K562 (cell line): ENCODE data around the gene AREL1. TPM values are rescaled to one million over a fixed set of nuclear protein-coding genes. Genes with fewer than 3 reads are reported as not detected.

Source experiments
- ATAC-seq: fragments of 200-7000 bp; cut with Tn5 transposase; 3 replicates; pipeline ENCODE4 v1.9.1; 2020; ENCODE audit warnings: moderate library complexity
- BruUV-seq: library from RNA; stranded (reverse); fragments of 400-500 nt; replicated peaks from 2 replicates; lab custom pipeline; 2021; lab: Mats Ljungman, UMichigan
- CTCF ChIA-PET: fragments of 300-600 bp; formaldehyde crosslinking; extraction: SDS; loops from one replicate; lab custom pipeline; 2021; ENCODE audit warnings: low intra/inter-chr PET ratio; lab: Yijun Ruan, JAX
- POLR2A ChIA-PET: fragments of 300-600, 350-650 bp; sonication (Branson Sonifier 250); formaldehyde crosslinking; extraction: SDS; loops from one replicate; lab custom pipeline; 2021; ENCODE audit warnings: antibody characterized with exemption, inconsistent platforms; lab: Yijun Ruan, JAX
- DNase-seq, 4 experiments: peaks; one replicate each; pipeline versions ENCODE4 v3.0.0 to v3.0.0-alpha.2; 2011 to 2018; ENCODE audit warnings: low spot score in 3 of 4, mixed read lengths in 3 of 4; ENCODE audit errors: extremely low read depth in 1 of 4
- FAIRE-seq: peaks from 2 replicates; lab custom pipeline; 2011; peaks lifted over from hg19 to GRCh38; lab: Jason Lieb, UNC
- H2AFZ ChIP-seq: 2 replicates; pipeline ENCODE4 v1.6.0; 2011; ENCODE audit warnings: low read depth, low read length, control low read depth, inconsistent platforms
- H3K27ac ChIP-seq: fragments of 200-600 bp; 3 replicates; pipeline ENCODE4 v1.8.0; 2011; ENCODE audit warnings: low read depth, mild to moderate bottlenecking, control low read depth, inconsistent platforms, low read length, moderate library complexity, mixed read lengths; ENCODE audit errors: extremely low read depth
- H3K27me3 ChIP-seq, 2 experiments: fragments of 300-600 bp in 1 of 2; 2 replicates in 1 of 2; 3 replicates in 1 of 2; pipeline versions ENCODE4 v1.6.0 to v1.8.0; 2011; ENCODE audit warnings: inconsistent platforms in 2 of 2, low read length in 2 of 2, mild to moderate bottlenecking in 1 of 2, mixed read lengths in 1 of 2, moderate library complexity in 1 of 2; ENCODE audit not compliant: control insufficient read depth in 2 of 2, insufficient read depth in 2 of 2
- H3K36me3 ChIP-seq: fragments of 300-600 bp; 3 replicates; pipeline ENCODE4 v1.8.0; 2011; ENCODE audit warnings: mild to moderate bottlenecking, low read length, inconsistent platforms; ENCODE audit not compliant: control insufficient read depth, insufficient read depth
- H3K4me1 ChIP-seq, 2 experiments: fragments of 200-600 bp in 1 of 2; replicated peaks in 1 of 2; 2 replicates in 1 of 2; 3 replicates in 1 of 2; pipeline versions ENCODE4 v1.5.1 to v1.8.0; 2011; ENCODE audit warnings: inconsistent platforms in 2 of 2, low read length in 2 of 2, mild to moderate bottlenecking in 1 of 2, mixed read lengths in 1 of 2, moderate library complexity in 1 of 2; ENCODE audit not compliant: control insufficient read depth in 2 of 2, insufficient read depth in 2 of 2
- H3K4me2 ChIP-seq: 2 replicates; pipeline ENCODE4 v1.6.1; 2011; ENCODE audit warnings: low read length, control low read depth, inconsistent platforms, mixed read lengths; ENCODE audit not compliant: insufficient read depth
- H3K4me3 ChIP-seq: fragments of 200-600 bp; sonication (generic), shearing (Covaris generic); 2 replicates; pipeline ENCODE4 v1.5.1; 2016; ENCODE audit warnings: control low read depth, inconsistent platforms
- H3K79me2 ChIP-seq: fragments of 200-600 bp; 3 replicates; pipeline ENCODE4 v1.8.0; 2011; ENCODE audit warnings: low read length, inconsistent platforms; ENCODE audit not compliant: control insufficient read depth, insufficient read depth
- H3K9ac ChIP-seq, 2 experiments: 2 replicates each; pipeline versions ENCODE4 v1.6.0 to v1.6.1; 2011; ENCODE audit warnings: low read depth in 2 of 2, low read length in 2 of 2, control low read depth in 1 of 2, inconsistent platforms in 1 of 2, mild to moderate bottlenecking in 1 of 2, mixed read lengths in 1 of 2; ENCODE audit not compliant: insufficient read depth in 1 of 2
- H3K9me1 ChIP-seq: one replicate; pipeline ENCODE4 v1.6.0; 2011; ENCODE audit warnings: inconsistent platforms, mild to moderate bottlenecking, low read length, moderate library complexity; ENCODE audit not compliant: control insufficient read depth, insufficient read depth
- H3K9me3 ChIP-seq: replicated peaks from 2 replicates; pipeline ENCODE4 v1.5.1; 2011; ENCODE audit warnings: low read depth, low read length, inconsistent platforms; ENCODE audit not compliant: control insufficient read depth, insufficient read depth
- H4K20me1 ChIP-seq: replicated peaks from 2 replicates; pipeline ENCODE4 v1.6.1; 2011; ENCODE audit warnings: low read length, inconsistent platforms, mixed read lengths; ENCODE audit not compliant: control insufficient read depth, insufficient read depth
- CBFA2T2 ChIP-seq: fragments of 450-650 bp; conservative IDR thresholded peaks from 2 replicates; pipeline ENCODE4 v1.6.1; 2017; ENCODE audit warnings: mild to moderate bottlenecking
- DPF2 ChIP-seq: fragments of 450-650 bp; IDR thresholded peaks from 2 replicates; pipeline ENCODE4 v1.6.1; 2016
- EP300 ChIP-seq: IDR thresholded peaks from 2 replicates; pipeline ENCODE4 v1.6.1; 2012; ENCODE audit warnings: low read length, improper control_type of control experiment
- MTA2 ChIP-seq: fragments of 450-650 bp; IDR thresholded peaks from 2 replicates; pipeline ENCODE4 v1.6.1; 2016; ENCODE audit warnings: low read depth
- POU5F1 ChIP-seq: fragments of 150-350 bp; IDR thresholded peaks from 2 replicates; pipeline ENCODE4 v1.6.1; 2014; ENCODE audit warnings: borderline replicate concordance, low read length, low read depth, mild to moderate bottlenecking; ENCODE audit not compliant: partially characterized antibody
- PRDM10 ChIP-seq: fragments of 450-650 bp; IDR thresholded peaks from 2 replicates; pipeline ENCODE4 v1.6.1; 2018; ENCODE audit not compliant: partially characterized antibody
- SNIP1 ChIP-seq: fragments of 450-650 bp; IDR thresholded peaks from 2 replicates; pipeline ENCODE4 v1.7.1; 2017; ENCODE audit warnings: low read depth, mild to moderate bottlenecking
- SPI1 ChIP-seq: IDR thresholded peaks from 2 replicates; pipeline ENCODE4 v1.6.1; 2011; ENCODE audit warnings: low read depth, low read length, control low read depth, borderline replicate concordance
- ZBTB5 ChIP-seq: fragments of 450-650 bp; IDR thresholded peaks from 2 replicates; pipeline ENCODE4 v1.6.1; 2017; ENCODE audit warnings: antibody characterized with exemption
- ZSCAN29 ChIP-seq: fragments of 450-650 bp; IDR thresholded peaks from 2 replicates; pipeline ENCODE4 v1.6.1; 2017
- WGBS: fragments of 100-300 bp; shearing (Covaris generic); methylation state at CpG from one replicate; pipeline ENCODE4 v1.1.6; 2016; ENCODE audit warnings: low coverage, mixed read lengths; ENCODE audit not compliant: insufficient coverage; ENCODE audit errors: missing lambda C conversion rate; 5-methylcytosine and 5-hydroxymethylcytosine counted together
- in situ Hi-C: fragments of 300-500 bp; cut with MboI; formaldehyde crosslinking; loops from 4 replicates; pipeline ENCODE4 v1.15.0; 2018; ENCODE audit warnings: inconsistent platforms, mixed read lengths
- intact Hi-C: fragments of 100-400 bp; cut with micrococcal nuclease; formaldehyde crosslinking; loops from 2 replicates; pipeline ENCODE4 v1.14.2; 2022
- polyA plus RNA-seq, 8 experiments: library from polyadenylated mRNA; depleted of rRNA in 4 of 8; stranded (reverse) in 5 of 8; unstranded in 3 of 8; fragments of >200 nt; fragmentation: Nextera tagmentation in 2 of 8; fragmentation: Illumina TruSeq in 1 of 8; extraction: Ambion mirVana in 2 of 8; extraction: Trizol in 1 of 8; gene quantifications; 2 replicates each; pipeline versions ENCODE4 v1.2.1 to v1.2.3, GENCODE V29; 2011 to 2014; ENCODE audit warnings: inconsistent platforms in 1 of 8, missing spikeins in 1 of 8
- total RNA-seq, 7 experiments: library from RNA; depleted of rRNA in 6 of 7; stranded (reverse); fragments of >200 nt in 6 of 7; fragmentation: Illumina TruSeq in 2 of 7; extraction: Trizol in 2 of 7; gene quantifications; 2 replicates each; pipeline versions ENCODE4 v1.2.1 to v1.2.3, GENCODE V29; 2011 to 2021; ENCODE audit warnings: low replicate concordance in 1 of 7

The AREL1 gene
- total and polyA plus RNA-seq, 9 of the 15 experiments (the other 6 are each of a cell fraction or from before 2014, with no cell fraction given), result 6.0 to 24.8 (median 16.6) TPM

- peak; percentile 54 for TF ChIP-seq PRDM10
- no peak for TF ChIP-seq ZSCAN29
- no peak for TF ChIP-seq SNIP1
- TF ChIP-seq DPF2, result peak; percentile 53; the same call in 1 of the 2 replicates
- TF ChIP-seq CBFA2T2, result peak; percentile 22; the same call in 1 of the 2 replicates
- peak; percentile 7; the same call in 1 of the 2 replicates for TF ChIP-seq EP300
- TF ChIP-seq MTA2, result peak; percentile 33; the same call in 1 of the 2 replicates
Observed at GRCh38 chr14:74685921-74686678, 26.8 kb downstream of the AREL1 start (continued).

- no TSS peak for BruUV-seq
- H3K36me3 ChIP-seq, result peaks cover 58% of the 10 kb centered on the region; the same call in 2 of the 3 replicates
- H3K9me1 ChIP-seq, result no peaks in the 10 kb centered on the region
- intact Hi-C loops (no loop called here), in situ Hi-C loops (no loop called here)
- H3K4me1 ChIP-seq, result peaks cover 0 to 15% of the 10 kb centered on the region in 2 experiments; a peak in 2 of 5 replicates
- no peak overlapping the region for H3K27ac ChIP-seq
- ATAC-seq (no peak), FAIRE-seq (no peak), DNase-seq (no peak)
- no peaks in the 10 kb centered on the region for H3K27me3 ChIP-seq
- H4K20me1 ChIP-seq, result no peaks in the 10 kb centered on the region; the same call in 1 of the 2 replicates
- H3K79me2 ChIP-seq, result no peaks in the 10 kb centered on the region
- 100% methylated on average over 1 of the region's 2 CpGs for WGBS
- H2AFZ ChIP-seq, result no peak overlapping the region
- no peaks in the 10 kb centered on the region for H3K9me3 ChIP-seq
- ChIA-PET CTCF (no interaction called here), POLR2A (interaction anchor here (1.3 kb wide), 1 partner anchor 20 kb away, joined by 3 read pairs; no protein-coding TSS in a partner anchor)
- no peak overlapping the region for H3K4me3 ChIP-seq
- no peak overlapping the region for H3K4me2 ChIP-seq
- no peak overlapping the region for H3K9ac ChIP-seq
- TF ChIP-seq POU5F1 (no peak), SPI1 (0 out of 2 replicates have a peak, but pooled peaks have one; percentile 27), ZBTB5 (no peak)
Observed at GRCh38 chr14:74685056-74685455, 27.8 kb downstream of the AREL1 start.
